Breast epithelium (tissue), 3 donors: ENCODE measurements around the gene ITPR1.

ENCODE experiments used
- POLR2A ChIP-seq: fragments of 450-650 bp; IDR thresholded peaks from one replicate; pipeline ENCODE4 v1.6.1; 2016; ENCODE audit warnings: antibody characterized with exemption, mild to moderate bottlenecking, moderate library complexity
- TF ChIP-seq, protein P1 (sequence below), 3 donors: fragments of 450-650 bp; IDR thresholded peaks; one replicate each; pipeline ENCODE4 v1.5.1; 2016 to 2017; ENCODE audit warnings: antibody characterized with exemption in 3 of 3, mild to moderate bottlenecking in 3 of 3, moderate library complexity in 3 of 3

- TF ChIP-seq, protein P1, sequence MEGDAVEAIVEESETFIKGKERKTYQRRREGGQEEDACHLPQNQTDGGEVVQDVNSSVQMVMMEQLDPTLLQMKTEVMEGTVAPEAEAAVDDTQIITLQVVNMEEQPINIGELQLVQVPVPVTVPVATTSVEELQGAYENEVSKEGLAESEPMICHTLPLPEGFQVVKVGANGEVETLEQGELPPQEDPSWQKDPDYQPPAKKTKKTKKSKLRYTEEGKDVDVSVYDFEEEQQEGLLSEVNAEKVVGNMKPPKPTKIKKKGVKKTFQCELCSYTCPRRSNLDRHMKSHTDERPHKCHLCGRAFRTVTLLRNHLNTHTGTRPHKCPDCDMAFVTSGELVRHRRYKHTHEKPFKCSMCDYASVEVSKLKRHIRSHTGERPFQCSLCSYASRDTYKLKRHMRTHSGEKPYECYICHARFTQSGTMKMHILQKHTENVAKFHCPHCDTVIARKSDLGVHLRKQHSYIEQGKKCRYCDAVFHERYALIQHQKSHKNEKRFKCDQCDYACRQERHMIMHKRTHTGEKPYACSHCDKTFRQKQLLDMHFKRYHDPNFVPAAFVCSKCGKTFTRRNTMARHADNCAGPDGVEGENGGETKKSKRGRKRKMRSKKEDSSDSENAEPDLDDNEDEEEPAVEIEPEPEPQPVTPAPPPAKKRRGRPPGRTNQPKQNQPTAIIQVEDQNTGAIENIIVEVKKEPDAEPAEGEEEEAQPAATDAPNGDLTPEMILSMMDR (IDR thresholded peaks at IDR 0.05), result no peak
- TF ChIP-seq POLR2A, result no peak
These were observed 77.9 kb downstream of the ITPR1 start for GRCh38 chr3:4570840-4571621.
